ENCODE data around the gene VPS13D. TPM values are rescaled to one million over a fixed set of nuclear protein-coding genes. Genes with fewer than 3 reads are reported as not detected.

The VPS13D gene
- polyA plus RNA-seq, 3 donors = 3.6 to 20.2 (median 5.1) TPM

DNA sequence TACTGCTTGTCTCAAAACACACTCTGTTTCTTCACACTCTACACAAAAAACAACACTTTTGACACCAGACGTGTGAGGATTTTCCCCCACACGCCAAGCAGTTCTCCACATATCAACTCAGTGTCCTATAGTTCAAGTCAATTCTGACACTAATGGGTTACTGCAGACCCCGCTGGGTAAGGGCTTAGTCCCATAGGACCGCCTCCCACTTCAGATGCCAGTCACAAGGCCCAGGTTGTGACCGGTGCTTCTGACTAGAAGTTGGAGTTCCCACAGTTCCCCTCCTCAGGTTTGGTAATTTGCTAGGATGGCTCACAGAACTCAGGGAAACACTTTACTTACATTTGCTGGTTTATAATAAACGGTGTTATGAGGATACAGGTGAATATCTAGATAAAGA, 19.9 kb downstream of the VPS13D start:
- Histone ChIP-seq H3K36me3 (replicated peaks in 1 of 2; ENCODE audit: control insufficient read depth in 1 of 2, insufficient read depth in 2 of 2, low read length in 2 of 2) (peaks cover 57 to 96% of the 10 kb centered on the region in 2 donors), H3K9ac (ENCODE audit: insufficient read depth, low read length, poor library complexity, severe bottlenecking) (no peak overlapping the region), H3K27ac (ENCODE audit: low read depth in 1 of 2, low read length in 2 of 2) (no peak overlapping the region), H3K4me1 (ENCODE audit: control insufficient read depth in 1 of 2, insufficient read depth in 2 of 2, low read length in 2 of 2) (no peaks in the 10 kb centered on the region), H2AFZ (ENCODE audit: insufficient read depth, low read depth, low read length, poor library complexity, severe bottlenecking) (no peak overlapping the region), H3K4me3 (replicated peaks in 1 of 3; ENCODE audit: low read depth in 2 of 3, low read length in 3 of 3) (no peak overlapping the region), H3K4me2 (replicated peaks; ENCODE audit: extremely low read depth, low read length, poor library complexity, severe bottlenecking) (no peak overlapping the region), H3K9me3 (replicated peaks in 1 of 2; ENCODE audit: control insufficient read depth in 1 of 2, insufficient read depth in 1 of 2, low read length in 2 of 2) (no peaks in the 10 kb centered on the region), H3K79me2 (ENCODE audit: insufficient read depth, low read length) (no peaks in the 10 kb centered on the region), H4K20me1 (ENCODE audit: insufficient read depth, low read length) (no peaks in the 10 kb centered on the region), H3K27me3 (ENCODE audit: control insufficient read depth in 2 of 2, insufficient read depth in 2 of 2, low read length in 2 of 2) (no peaks in the 10 kb centered on the region)
- Mint-ChIP-seq H3K4me1 (peaks cover 2% of the 10 kb centered on the region), H3K9me3 (no peaks in the 10 kb centered on the region), H3K36me3 (peaks cover 69 to 92% of the 10 kb centered on the region in 2 donors), H3K4me3 (no peak overlapping the region), H3K27me3 (ENCODE audit: low read depth in 3 of 3) (peaks cover 0 to 3% (median 0%) of the 10 kb centered on the region in 3 donors), H3K27ac (no peak overlapping the region)
- WGBS (ENCODE audit: insufficient coverage) = 98% methylated on average over 5 of the region's 6 CpGs
- intact Hi-C loops (cut with micrococcal nuclease) = no loop called here
- TF ChIP-seq, protein P1, sequence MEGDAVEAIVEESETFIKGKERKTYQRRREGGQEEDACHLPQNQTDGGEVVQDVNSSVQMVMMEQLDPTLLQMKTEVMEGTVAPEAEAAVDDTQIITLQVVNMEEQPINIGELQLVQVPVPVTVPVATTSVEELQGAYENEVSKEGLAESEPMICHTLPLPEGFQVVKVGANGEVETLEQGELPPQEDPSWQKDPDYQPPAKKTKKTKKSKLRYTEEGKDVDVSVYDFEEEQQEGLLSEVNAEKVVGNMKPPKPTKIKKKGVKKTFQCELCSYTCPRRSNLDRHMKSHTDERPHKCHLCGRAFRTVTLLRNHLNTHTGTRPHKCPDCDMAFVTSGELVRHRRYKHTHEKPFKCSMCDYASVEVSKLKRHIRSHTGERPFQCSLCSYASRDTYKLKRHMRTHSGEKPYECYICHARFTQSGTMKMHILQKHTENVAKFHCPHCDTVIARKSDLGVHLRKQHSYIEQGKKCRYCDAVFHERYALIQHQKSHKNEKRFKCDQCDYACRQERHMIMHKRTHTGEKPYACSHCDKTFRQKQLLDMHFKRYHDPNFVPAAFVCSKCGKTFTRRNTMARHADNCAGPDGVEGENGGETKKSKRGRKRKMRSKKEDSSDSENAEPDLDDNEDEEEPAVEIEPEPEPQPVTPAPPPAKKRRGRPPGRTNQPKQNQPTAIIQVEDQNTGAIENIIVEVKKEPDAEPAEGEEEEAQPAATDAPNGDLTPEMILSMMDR (IDR thresholded peaks at IDR 0.05) = no peak
- DNase-seq = no peak

DNA sequence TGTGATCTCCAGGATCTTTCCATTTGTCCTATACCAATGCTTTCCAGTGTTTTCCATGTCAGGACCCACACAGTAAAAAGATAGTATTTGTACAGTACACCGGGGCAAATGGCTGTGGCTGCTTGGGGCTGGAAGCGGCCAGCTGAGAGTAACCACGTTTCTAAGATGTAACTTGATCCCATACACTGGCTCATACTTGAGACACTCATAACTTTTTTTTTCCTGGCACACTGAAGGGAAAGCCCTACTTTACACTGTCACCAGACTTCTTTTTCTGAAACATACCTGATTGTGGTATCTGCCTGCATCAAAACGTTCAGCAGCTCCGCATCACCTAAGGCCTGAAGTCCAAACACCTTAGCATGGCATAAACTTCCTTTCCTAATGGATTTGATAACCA, 21.6 kb downstream of the VPS13D start:
- H3K9me3 ChIP-seq (replicated peaks in 1 of 2; ENCODE audit: control insufficient read depth in 1 of 2, insufficient read depth in 1 of 2, low read length in 2 of 2) = no peaks in the 10 kb centered on the region
- Mint-ChIP-seq H3K36me3 (peaks cover 65 to 92% of the 10 kb centered on the region in 2 donors), H3K27me3 (ENCODE audit: low read depth in 3 of 3) (peaks cover 0 to 3% (median 0%) of the 10 kb centered on the region in 3 donors), H3K9me3 (no peaks in the 10 kb centered on the region), H3K4me1 (peaks cover 5% of the 10 kb centered on the region), H3K27ac (peak overlapping the region in 1 of 7 donors; percentile 19), H3K4me3 (no peak overlapping the region)
- no peak overlapping the region for H3K9ac ChIP-seq (ENCODE audit: insufficient read depth, low read length, poor library complexity, severe bottlenecking)
- no peaks in the 10 kb centered on the region for H3K27me3 ChIP-seq (ENCODE audit: control insufficient read depth in 2 of 2, insufficient read depth in 2 of 2, low read length in 2 of 2)
- 95% methylated on average over 5 of the region's 5 CpGs for whole genome bisulfite sequencing (ENCODE audit: insufficient coverage)
- H3K4me2 ChIP-seq (replicated peaks; ENCODE audit: extremely low read depth, low read length, poor library complexity, severe bottlenecking) = no peak overlapping the region
- intact Hi-C loops (cut with micrococcal nuclease) = no loop called here
- TF ChIP-seq, protein P1 (IDR thresholded peaks at IDR 0.05) = no peak
- H3K27ac ChIP-seq (ENCODE audit: low read depth in 1 of 2, low read length in 2 of 2) = no peak overlapping the region
- no peak overlapping the region for H3K4me3 ChIP-seq (replicated peaks in 1 of 3; ENCODE audit: low read depth in 2 of 3, low read length in 3 of 3)
- no peaks in the 10 kb centered on the region for H3K4me1 ChIP-seq (ENCODE audit: control insufficient read depth in 1 of 2, insufficient read depth in 2 of 2, low read length in 2 of 2)
- H2AFZ ChIP-seq (ENCODE audit: insufficient read depth, low read depth, low read length, poor library complexity, severe bottlenecking) = no peak overlapping the region
- no peak for DNase-seq
- peaks cover 54 to 93% of the 10 kb centered on the region in 2 donors for H3K36me3 ChIP-seq (replicated peaks in 1 of 2; ENCODE audit: control insufficient read depth in 1 of 2, insufficient read depth in 2 of 2, low read length in 2 of 2)
- no peaks in the 10 kb centered on the region for H3K79me2 ChIP-seq (ENCODE audit: insufficient read depth, low read length)
- no peaks in the 10 kb centered on the region for H4K20me1 ChIP-seq (ENCODE audit: insufficient read depth, low read length)

All from CD14-positive monocyte (primary cell).